ENCODE measurements around the gene ANO7.
"Not testable (repeated sequence)": the region's sequence is repeated elsewhere in the genome, so short reads cannot be mapped to it uniquely, and the experiment has no call there.

ANO7 gene

DNA sequence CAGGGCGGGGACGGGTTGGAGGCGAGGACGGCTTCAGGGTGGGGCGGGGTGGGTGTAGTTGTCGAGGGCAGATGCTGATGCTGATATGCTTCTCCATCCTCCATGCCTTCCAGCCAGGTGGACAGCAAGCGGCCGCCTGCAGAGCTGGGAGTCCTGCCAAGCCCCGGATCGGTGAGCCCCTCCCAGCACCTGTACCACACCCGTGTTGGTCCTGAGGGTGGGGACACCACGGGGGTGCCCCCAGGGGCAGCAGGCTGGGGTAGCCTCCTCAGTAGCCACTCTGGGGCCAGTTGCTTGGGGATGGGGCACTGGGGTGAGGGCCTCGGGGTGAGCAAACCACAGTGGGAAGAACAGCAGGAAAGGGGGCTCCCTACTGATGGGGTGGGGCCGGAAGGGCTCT, 2.6 kb downstream of the ANO7 start:
- DNase-seq (ENCODE audit: low spot score): no peak

DNA sequence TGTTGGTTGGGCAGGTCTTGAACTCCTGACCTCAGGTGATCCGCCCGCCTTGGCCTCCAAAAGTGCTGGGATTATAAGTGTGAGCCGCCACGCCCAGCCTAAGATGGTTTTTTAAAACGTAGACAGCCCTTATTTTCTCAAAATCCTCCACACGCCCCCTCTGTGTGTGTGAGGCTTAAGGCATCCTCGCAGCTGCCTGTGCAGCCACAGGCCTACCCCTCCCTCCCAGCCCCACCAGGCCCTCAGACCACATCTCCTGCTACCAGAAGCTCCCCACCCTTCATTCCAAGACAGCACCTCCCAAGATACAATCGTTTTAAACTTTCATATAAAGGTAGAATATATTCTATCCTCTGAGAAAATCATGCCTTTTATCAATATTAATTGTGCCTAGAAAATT, 4.8 kb downstream of the ANO7 start:
- DNase-seq (ENCODE audit: low spot score): no peak

DNA sequence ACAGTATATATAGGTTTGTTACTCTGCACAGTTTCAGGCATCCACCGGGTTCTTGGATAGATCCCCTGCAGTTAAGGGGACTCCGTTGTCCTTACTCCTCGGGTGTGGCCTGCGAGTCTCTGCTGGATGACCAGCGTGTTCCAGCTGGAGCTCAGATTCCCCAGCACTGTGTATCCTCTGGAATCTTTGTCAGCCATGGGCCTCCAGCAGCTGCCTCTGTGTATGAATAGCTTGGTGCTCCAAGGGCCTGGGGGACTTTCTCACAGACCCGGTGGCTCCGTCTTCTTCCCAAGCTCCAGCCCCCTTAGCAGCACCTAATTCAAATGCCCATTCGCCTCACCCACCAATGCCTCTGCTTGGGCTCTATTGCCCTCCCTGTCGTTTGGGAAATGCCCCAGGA, 6.3 kb downstream of the ANO7 start:
- no peak for DNase-seq (ENCODE audit: low spot score)

DNA sequence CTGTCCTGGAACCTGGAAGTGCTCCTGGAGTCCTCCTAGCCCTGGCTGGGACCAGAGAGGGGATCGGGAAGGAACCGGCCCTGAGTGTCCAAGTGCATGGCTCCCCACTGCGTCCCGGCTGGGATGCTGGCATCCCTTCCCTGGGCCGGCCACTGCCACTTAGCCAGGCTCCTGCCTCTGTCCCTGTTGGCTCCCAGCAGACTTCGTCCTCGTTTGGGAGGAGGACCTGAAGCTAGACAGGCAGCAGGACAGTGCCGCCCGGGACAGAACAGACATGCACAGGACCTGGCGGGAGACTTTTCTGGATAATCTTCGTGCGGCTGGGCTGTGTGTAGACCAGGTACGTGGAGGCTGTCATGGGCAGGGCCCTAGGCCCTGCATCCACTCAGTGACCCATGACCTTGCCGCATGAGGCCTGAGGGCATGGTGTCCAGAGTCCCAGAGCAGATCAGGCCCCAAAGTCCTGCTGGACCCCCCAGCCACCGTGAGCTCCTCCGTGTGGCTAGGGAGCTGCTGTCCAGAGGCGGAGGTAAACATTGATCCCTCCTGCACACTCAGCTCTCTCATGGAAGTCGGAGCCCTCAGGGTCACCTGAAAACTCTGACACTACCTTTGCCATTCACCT, 7.1 kb downstream of the ANO7 start:
- no peak for DNase-seq (ENCODE audit: low spot score)

DNA sequence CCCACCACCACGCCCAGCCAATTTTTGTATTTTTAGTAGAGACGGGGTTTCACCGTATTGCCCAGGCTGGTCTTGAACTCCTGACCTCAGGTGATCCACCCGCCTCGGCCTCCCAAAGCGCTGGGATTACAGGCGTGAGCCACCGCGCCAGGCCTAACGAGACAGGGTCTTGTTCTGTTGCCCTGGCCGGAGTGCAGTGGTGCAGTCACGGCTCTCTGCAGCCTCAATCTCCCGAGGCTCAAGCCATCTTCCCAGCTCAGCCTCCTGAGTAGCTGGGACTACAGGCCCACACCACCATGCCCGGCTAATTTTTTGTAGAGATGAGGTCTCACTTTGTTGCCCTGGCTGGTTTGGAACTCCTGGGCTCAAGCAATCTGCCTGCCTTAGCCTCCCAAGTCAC, 8.8 kb downstream of the ANO7 start:
- DNase-seq (ENCODE audit: low spot score): not testable (repeated sequence)

DNA sequence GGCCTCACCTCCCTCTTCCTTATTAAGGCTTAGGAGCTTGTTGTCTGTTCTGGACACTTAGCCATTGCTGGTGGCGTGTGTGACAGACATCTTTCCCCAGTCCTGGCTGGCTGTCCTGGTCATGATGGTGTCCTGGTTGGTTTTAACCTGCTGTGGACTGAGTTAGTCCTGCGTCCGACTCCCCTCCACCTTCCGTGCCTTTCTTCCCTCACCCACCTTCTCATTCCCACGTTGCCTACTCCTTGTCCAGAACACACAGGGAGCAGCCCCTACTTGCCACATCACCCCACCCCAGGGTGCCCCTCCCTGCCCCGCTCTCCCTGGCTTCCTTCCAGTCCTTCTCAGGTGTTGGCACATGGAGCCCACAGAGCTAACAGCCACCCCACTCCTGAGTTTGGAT, 9.5 kb downstream of the ANO7 start:
- DNase-seq (ENCODE audit: low spot score): no peak

DNA sequence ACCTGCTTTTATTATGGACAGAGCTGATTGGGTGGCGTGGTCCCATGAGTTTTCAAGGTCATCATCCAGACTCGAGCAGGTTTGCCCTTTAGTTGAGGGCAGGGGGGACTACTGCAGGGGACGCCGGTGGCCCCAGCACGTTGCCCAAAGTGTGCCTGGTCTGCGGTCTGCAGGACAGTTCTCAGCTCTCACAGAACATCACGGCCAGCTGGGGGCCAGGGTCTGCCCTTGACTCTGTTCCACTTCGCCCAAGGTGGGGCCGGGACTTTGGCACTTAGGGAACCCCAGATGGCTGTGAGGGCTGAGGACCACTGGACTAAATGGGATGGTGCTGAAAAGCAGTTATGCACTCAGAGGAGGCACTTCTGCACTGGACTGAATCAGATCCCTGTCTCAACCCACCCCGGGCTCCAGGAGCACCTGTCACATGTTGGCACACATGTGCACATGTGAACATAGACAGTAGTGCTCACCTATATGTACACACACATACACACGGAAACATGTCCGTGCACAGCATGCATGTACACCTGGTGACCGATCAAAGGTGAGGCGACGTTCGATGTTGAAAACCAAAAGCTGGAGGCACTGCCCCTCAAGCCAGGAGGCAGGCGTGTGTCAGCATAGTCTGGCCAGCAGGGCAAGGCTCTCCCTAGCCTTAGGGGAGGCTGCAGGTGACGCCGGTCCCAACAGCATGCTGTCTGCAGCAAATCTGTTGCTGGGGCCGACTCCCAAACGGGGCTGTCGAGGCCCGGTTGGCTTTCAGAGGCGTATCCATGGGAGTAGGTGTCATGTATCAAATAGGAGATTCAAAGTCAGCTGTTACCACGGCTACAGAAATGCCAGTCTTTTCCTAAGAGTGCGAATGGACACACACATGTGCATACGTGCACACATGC, 10.2 kb downstream of the ANO7 start:
- no peak for DNase-seq (ENCODE audit: low spot score)

DNA sequence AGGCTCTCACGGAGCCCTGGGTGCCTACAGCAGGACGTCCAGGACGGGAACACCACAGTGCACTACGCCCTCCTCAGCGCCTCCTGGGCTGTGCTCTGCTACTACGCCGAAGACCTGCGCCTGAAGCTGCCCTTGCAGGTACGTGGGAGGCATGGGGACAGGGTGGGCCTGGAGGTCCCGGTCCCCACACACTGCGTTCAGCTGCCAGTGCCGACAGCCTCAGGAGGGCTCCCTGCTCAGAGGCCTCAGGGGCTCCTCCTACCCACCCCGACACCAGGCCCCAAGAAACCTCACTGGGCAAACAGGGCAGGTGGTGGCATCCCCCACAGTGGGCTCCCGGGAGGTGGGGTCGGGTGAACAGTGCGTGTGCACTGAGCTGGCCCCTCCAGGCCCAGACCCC, 10.8 kb downstream of the ANO7 start:
- no peak for DNase-seq (ENCODE audit: low spot score)

DNA sequence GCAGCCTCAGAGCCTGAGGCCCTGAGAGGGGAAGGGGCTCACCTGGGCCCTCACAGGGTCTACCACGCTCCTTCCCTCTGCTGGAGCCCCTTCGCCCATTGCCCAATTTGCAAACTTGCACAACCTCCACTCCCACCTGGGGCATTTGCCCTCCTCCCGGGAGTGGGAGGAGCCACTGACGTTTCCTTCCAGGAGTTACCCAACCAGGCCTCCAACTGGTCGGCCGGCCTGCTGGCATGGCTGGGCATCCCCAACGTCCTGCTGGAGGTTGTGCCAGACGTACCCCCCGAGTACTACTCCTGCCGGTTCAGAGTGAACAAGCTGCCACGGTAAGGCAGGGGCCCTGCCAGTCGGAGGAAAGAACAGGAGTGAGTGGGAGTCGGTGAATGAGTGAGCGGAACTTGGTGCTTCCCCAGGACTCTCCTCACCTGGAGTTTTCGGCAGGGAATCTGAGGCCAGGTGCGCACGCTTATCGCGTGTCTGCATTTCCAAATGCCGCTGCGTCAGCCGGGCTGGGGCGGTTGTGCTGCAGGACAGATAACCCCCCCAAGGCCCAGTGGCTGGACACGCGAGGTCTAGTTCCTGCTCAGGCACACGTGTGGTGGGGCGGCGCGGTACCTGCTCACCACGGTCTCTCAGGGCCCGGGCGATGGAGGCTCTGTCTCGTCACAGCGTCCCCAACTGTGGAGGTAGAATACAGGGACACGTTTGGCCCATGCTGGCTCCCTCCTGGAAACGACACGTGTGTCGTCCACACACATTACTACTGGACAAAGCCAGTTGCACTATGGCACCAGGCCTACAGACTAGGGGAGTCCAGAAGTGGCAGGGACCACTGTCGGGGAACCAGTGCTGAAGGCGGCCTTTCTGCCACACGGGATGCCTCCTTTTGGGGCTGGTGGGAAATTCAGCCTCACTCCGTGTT, 11.7 kb downstream of the ANO7 start:
- DNase-seq (ENCODE audit: low spot score): no peak

DNA sequence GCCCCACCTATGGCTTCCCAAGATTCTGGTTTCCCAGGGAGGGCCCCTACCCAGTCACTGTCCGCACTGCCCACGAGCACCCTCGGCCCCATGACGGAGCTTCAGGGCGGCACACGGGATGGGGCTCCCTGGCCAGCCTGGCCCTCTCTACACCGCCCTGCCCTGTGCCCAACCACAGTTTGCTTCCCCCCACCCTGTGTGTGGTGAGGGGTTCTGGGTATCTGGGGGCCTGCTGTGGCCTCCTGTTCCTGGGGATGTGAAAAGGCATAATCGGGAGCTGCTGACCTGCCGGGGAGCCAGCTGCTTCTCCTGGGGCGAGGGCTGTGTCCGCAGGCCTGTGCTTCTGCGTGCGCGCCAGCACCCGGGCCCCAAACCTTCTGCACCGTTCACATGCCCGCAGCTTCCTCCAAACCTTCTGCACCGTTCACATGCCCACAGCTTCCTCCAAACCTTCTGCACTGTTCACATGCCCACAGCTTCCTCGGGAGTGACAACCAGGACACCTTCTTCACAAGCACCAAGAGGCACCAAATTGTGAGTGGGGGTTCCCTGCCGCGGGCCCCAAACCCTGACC, 12.4 kb downstream of the ANO7 start:
- DNase-seq (ENCODE audit: low spot score): no peak

DNA sequence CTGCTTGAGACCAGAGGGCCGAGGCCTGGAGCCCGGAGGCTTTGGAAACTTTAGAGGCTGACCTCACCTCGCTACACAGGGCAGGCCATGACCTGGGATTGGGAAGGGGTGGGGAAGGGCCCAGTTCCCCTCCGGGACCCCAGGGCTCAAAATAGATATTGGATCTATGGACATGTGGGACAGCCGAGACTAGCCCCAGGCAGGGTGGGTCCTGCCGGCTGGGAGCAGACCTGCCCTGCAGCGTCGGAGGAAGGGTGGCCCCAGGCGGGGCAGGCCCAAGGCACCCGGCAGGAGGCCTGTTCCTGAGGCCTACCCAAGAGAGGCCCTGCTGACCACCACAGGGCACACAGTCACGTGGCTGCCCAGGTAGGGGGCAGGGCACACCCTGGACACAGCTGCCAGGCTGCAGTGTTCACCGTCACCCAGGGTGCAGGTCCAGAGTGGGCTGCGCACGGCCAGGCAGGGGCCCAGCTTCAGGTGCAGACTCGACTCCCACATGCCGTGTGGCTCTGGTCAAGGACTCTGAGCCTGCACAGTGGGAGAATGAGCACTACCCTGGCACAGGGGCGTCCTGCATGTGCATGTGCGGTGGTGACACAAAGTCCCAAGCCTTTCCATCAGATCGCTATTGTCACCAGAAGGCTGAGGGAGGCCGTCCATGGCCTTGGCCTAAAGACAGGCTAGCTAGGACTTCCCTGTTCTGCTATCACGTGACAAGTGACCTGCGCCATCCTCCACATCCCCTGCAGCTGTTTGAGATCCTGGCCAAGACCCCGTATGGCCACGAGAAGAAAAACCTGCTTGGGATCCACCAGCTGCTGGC, 13.2 kb downstream of the ANO7 start:
- no peak for DNase-seq (ENCODE audit: low spot score)

DNA sequence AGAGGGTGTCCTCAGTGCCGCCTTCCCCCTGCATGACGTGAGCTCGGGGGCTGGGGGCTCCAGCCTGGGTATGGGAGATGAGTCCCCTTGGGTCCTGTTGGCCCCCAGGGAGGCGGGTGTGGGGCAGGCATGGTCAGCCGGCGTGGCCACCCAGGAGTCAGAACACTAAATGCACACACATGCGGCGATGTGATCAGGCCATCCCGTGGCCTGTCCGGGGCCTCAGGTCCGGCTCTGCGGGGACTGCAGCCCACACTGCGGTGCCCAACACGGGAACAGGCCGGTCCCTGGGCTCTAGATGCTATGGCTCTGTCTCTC, 13.8 kb downstream of the ANO7 start:
- no peak for DNase-seq (ENCODE audit: low spot score)

DNA sequence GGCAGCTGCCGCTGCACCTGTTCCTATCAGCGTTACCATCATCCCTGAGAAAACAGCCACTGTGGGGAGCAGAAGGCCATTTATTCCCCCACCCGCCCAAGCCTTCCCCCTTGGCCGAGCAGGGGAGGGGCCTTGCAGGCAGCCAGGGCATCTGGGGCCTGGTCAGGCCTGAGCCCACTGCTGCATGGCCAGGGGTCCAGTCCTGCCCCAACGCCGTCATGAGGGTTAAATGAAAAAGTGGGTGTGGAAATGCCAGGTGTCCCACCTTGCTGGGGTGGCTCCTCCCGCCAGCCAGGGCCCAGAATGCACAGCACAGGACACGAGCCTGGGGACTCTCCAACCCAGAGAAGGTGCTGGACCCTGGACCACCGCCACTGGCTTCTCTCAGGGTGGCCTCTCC, 14.2 kb downstream of the ANO7 start:
- no peak for DNase-seq (ENCODE audit: low spot score)

DNA sequence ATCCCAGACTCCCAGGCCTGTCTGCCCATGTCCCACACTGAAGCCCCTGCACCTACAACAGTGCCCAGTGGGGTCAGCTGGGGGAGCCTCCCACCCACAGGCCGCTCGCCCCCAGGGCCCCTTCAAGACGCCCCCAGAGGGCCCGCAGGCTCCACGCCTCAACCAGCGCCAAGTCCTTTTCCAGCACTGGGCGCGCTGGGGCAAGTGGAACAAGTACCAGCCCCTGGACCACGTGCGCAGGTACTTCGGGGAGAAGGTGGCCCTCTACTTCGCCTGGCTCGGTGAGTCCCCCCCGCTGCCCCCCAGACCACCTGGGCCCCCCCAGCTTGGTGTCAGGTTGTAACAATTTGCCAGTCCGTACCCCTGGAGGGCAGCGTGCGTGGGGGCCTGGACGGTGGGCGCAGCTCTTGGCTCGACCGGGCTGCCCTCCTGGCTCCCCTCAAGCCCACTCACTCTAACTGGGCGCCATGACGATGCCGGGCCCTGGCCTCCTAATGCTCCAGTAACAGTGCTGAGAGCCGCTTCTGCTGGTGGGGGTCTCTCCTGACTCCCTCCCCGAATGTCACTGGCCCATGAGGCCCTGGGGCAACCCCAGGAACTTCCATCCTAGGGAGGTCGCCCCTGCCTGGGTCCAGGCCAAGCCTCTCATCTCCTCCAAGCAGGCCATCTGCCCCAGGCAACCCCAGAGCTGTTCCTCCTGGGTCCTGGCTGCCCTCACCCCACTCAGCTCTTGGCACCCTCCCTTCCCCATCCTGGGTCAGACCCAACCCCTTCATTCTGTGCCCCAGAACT, 14.9 kb downstream of the ANO7 start:
- no peak for DNase-seq (ENCODE audit: low spot score)

DNA sequence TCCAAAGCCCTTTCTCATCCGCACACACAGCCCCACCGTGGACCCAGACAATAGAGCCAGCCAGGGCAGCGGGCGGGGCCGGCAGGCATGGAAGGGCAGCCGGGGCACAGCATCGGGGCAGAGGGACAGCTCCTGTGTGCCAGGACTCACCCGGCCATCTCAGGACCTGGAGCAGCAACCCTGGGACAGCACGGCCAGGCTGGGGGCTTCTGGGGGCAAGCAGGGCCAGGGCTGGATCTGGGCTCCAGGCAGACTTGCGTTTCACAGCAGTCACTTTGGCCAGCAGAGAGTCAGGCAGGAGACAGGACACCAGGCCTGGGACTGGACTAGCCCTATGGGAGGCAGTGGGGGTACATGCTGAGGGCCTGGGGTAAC, 15.5 kb downstream of the ANO7 start:
- no peak for DNase-seq (ENCODE audit: low spot score)

DNA sequence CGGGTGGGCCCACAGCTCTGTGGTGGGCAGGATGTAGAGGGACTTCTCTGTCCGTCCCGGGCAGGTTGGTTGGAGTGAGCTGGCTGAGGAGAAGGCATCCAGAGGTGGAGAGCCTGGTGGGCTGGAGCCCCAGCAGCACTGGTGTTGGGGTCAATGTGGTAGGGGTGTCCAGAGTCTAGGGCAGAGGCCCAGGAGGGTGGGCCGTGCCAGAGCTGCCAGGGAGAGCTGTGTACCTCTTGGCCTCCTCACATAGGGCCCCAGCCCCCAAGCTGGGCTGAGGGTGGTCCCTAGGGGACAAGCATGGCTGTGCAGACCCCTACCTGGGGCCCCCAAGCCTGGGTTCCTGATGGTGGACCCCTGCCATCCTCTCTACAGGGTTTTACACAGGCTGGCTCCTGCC, 16.0 kb downstream of the ANO7 start:
- DNase-seq (ENCODE audit: low spot score): no peak

DNA sequence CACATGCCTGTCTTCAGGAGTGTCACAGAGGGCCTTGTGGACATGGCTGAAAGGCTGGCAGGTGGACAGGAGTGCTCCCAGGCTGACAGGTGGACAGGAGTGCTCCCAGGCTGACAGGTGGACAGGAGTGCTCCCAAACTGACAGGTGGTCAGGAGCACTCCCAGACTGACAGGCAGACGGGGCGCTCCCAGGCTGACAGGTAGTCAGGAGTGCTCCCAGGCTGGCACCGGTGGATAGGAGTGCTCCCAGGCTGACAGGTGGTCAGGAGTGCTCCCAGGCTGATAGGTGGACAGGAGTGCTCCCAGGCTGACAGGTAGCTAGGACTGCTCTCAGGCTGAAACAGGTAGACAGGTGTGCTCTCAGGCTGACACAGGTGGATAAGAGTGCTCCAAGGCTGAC, 16.6 kb downstream of the ANO7 start:
- DNase-seq (ENCODE audit: low spot score): no peak

DNA sequence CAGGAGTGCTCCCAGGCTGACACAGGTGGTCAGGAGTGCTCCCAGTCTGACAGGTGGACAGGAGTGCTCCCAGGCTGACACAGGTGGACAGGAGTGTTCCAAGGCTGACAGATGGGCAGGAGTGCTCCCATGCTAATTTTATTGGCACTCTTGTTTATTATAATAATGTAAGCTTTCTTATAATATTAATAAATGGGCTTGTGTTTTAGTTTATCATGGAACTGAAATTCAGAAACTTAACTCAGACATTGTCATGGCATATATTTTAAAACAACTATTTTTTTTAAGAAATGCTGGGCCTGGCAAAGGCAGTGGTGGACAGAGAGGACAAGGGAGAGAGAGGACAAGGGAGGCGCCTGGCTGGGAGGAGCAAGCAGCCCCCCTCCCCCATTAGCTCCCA, 18.7 kb downstream of the ANO7 start:
- no peak for DNase-seq (ENCODE audit: low spot score)

DNA sequence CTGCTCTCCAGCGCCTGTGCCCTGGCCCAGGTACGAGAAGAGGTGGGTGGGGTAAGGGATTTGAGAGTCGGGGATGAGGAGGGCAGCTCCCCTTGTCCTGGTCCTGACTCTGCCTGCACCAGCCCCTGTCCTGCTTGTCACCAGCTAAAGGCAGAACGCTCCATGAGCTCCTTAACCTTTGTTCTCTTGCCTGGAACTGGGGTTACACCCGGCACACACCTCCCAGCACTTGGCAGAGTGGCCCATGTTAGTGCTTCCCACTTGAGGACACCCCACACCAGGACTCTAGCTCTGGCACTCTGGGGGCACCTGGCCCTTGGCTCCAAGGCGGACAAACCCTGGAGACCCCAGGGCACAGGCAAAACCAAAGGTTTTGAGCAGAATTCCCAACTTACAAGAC, 19.2 kb downstream of the ANO7 start:
- DNase-seq (ENCODE audit: low spot score): no peak

DNA sequence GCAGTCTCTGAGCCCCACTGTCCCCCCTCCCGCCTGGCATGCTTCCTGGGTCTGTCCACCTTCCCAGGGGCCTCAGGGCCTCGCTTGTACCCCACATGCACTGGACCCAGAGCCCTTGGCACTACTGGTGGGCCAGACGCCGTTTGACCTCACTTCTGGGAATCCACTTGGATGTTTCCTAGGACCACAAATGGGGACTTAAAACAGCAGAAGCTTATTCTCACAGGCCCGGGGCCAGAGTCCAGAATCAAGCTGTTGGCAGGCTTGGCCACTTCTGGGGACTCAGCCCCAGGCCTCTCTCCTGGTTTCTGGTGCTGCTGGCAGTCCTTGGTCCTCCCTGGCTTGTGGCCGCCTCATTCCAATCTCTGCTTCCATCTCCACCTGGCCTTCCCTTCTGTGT, 19.6 kb downstream of the ANO7 start:
- DNase-seq (ENCODE audit: low spot score): no peak

DNA sequence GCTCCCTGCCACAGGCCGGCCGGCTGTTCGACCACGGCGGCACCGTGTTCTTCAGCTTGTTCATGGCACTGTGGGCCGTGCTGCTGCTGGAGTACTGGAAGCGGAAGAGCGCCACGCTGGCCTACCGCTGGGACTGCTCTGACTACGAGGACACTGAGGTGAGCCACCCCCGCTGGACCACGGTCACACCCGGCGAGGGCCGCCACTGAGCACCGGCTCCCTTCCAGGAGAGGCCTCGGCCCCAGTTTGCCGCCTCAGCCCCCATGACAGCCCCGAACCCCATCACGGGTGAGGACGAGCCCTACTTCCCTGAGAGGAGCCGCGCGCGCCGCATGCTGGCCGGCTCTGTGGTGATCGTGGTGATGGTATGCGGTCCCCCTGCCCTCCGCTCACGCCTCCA, 20.8 kb downstream of the ANO7 start:
- no peak for DNase-seq (ENCODE audit: low spot score)

All from CD4-positive, alpha-beta T cell treated with Interleukin-6 at 100 ng/mL for 8 hours (primary cell).